Left kidney (tissue), 2 donors: ENCODE results near the gene MYG1. TPM values are rescaled to one million over a fixed set of nuclear protein-coding genes. Genes with fewer than 3 reads are reported as not detected.

Experiments used
- DNase-seq: peaks from one replicate; pipeline ENCODE4 v3.0.0-alpha.2; 2013
- polyA plus RNA-seq: library from polyadenylated mRNA; unstranded; fragments of 120-200 nt; gene quantifications from one replicate; pipeline ENCODE4 v1.2.1, GENCODE V29; 2013; ENCODE audit not compliant: insufficient read length

MYG1 gene
- polyA plus RNA-seq, 1 donor: 49.1 TPM

- peak; percentile 90 for DNase-seq
Observed at GRCh38 chr12:53352331-53353256, 53.1 kb downstream of the MYG1 start.

- no peak for DNase-seq
Observed at GRCh38 chr12:53353257-53353655, 53.8 kb downstream of the MYG1 start.

- DNase-seq: no peak
Observed at GRCh38 chr12:53355121-53355520, 55.6 kb downstream of the MYG1 start.

Other genes starting within 250 kb of the MYG1 start
- gene TNS2, start 249.6 kb upstream of the MYG1 start, polyA plus RNA-seq: 115 TPM
- gene SPRYD3, start 220.3 kb upstream of the MYG1 start, polyA plus RNA-seq: 13.5 TPM
- 10.5 TPM for gene IGFBP6, start 202.0 kb upstream of the MYG1 start, polyA plus RNA-seq
- gene SOAT2, start 196.2 kb upstream of the MYG1 start, polyA plus RNA-seq: 1.6 TPM
- 82.9 TPM for gene ZNF740, start 119.0 kb upstream of the MYG1 start, polyA plus RNA-seq
- 105 TPM for gene CSAD, start 118.8 kb upstream of the MYG1 start, polyA plus RNA-seq
- 1.8 TPM for gene ITGB7, start 92.4 kb upstream of the MYG1 start, polyA plus RNA-seq
- gene RARG, start 67.5 kb upstream of the MYG1 start, polyA plus RNA-seq: 33.9 TPM
- 18.9 TPM for gene ESPL1, start 31.4 kb upstream of the MYG1 start, polyA plus RNA-seq
- gene PFDN5, start 4.2 kb upstream of the MYG1 start, polyA plus RNA-seq: 623 TPM
- 92.2 TPM for gene AAAS, start 21.9 kb downstream of the MYG1 start, polyA plus RNA-seq
- gene SP7, start 36.7 kb downstream of the MYG1 start, polyA plus RNA-seq: 0.15 TPM
- 92.3 TPM for gene SP1, start 80.5 kb downstream of the MYG1 start, polyA plus RNA-seq
- gene AMHR2, start 124.2 kb downstream of the MYG1 start, polyA plus RNA-seq: 0.63 TPM
- gene PRR13, start 142.0 kb downstream of the MYG1 start, polyA plus RNA-seq: 184 TPM
- gene PCBP2, start 152.4 kb downstream of the MYG1 start, polyA plus RNA-seq: 1,185 TPM
- 38.5 TPM for gene MAP3K12, start 199.8 kb downstream of the MYG1 start, polyA plus RNA-seq
- gene TARBP2, start 201.6 kb downstream of the MYG1 start, polyA plus RNA-seq: 48.4 TPM
- 2.1 TPM for gene NPFF, start 207.8 kb downstream of the MYG1 start, polyA plus RNA-seq